ENCODE data around the gene SPINK2. TPM values are rescaled to one million over a fixed set of nuclear protein-coding genes. Genes with fewer than 3 reads are reported as not detected.

SPINK2 gene
- total and polyA plus RNA-seq, 10 of the 15 experiments (the other 5 are each of a cell fraction or from before 2014, with no cell fraction given) = 0.13 to 1.0 (median 0.61) TPM; not detected in 1

DNA sequence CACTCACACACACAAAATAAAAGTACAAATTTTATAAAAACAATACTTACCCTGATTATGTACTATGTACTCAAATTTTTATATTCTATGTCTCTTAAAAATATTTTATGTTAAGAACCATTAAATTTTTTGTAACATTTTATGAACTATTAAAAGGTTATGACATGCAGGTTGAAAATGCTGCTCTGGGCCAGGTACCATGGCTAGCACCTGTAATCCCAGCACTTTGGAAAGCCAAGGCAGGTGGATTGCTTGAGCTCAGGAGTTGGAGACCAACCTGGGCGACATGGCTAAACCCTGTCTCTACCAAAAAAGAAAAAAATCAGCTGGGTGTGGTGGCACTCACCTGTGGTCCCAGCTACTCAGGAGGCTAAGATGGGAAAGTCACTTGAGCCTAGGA, 29.4 kb upstream of the SPINK2 start (continued):
- TF ChIP-seq SP1 (IDR thresholded peaks at IDR 0.05; ENCODE audit: low read depth, low read length) (no peak), CBFB (IDR thresholded peaks at IDR 0.05; ENCODE audit: low read depth) (no peak), RCOR1 (conservative IDR thresholded peaks at IDR 0.05; ENCODE audit: low read depth, low read length) (no peak), NFIC (IDR thresholded peaks at IDR 0.05; ENCODE audit: low read depth, low read length) (no peak)

DNA sequence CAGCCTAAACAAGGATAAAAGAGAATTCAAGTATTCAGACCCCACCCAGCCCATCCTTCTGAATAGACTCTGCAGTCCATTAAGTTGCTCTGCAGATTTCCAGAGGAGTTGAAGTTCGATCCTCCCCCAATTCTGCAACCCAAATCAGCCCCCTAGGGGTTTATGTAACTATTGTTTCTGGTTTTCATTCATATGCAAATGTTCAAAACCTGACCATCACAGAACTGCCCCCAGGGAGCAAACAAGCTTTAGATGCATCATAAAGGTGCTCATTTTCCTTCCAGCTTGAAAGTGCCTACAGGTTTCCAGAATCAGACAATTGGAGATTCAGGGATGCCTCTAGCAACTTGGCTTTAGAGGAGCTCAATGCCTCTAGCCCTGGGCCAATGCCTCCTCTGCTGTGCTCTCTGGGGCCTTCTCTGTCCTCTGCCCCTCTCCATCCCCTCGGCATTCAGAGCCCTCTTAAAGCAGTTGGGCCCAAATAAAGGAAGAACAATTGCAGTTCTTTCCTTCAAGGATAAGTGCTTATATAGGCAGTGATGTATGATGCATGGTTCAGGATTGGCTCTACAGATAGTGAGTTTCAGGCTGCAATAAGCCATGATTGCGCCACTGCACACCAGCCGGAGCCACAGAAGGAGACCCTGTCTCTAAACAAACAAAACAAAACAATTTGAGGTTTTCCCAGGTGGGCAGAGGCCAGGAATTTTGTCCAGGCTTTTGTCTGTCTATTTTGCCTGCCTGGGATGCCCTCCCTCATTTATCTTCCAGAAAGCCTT, 23.5 kb upstream of the SPINK2 start:
- no TSS peak for BruUV-seq (replicated peaks)
- Histone ChIP-seq H3K36me3 (ENCODE audit: control insufficient read depth in 2 of 2, insufficient read depth in 2 of 2, low read length in 1 of 2) (no peaks in the 10 kb centered on the region), H3K9ac (ENCODE audit: control insufficient read depth, insufficient read depth, low read length) (no peak overlapping the region), H3K9me3 (replicated peaks; ENCODE audit: control insufficient read depth, insufficient read depth, low read length) (no peaks in the 10 kb centered on the region), H3K4me1 (ENCODE audit: control insufficient read depth, insufficient read depth, low read length) (no peaks in the 10 kb centered on the region), H3K79me2 (ENCODE audit: control insufficient read depth, insufficient read depth, low read length) (no peaks in the 10 kb centered on the region), H3K27me3 (replicated peaks in 1 of 2; ENCODE audit: control insufficient read depth in 2 of 2, insufficient read depth in 2 of 2, low read length in 1 of 2) (no peaks in the 10 kb centered on the region), H2AFZ (ENCODE audit: control insufficient read depth, low read depth, low read length) (no peak overlapping the region), H3K4me3 (no peak overlapping the region), H3K4me2 (ENCODE audit: control insufficient read depth, insufficient read depth) (no peak overlapping the region), H4K20me1 (ENCODE audit: control insufficient read depth, insufficient read depth) (no peaks in the 10 kb centered on the region), H3K27ac (ENCODE audit: control insufficient read depth, insufficient read depth) (no peak overlapping the region)
- ChIA-PET SMC1A (ENCODE audit: uncharacterized antibody, unreplicated experiment) (no interaction called here), CTCF (no interaction called here), RAD21 (ENCODE audit: unreplicated experiment) (no interaction called here), POLR2A (interaction anchor here (0.5 kb wide), 1 partner anchor 62 kb away, joined by 5 read pairs; the partner anchor contains the start of gene REST)
- ATAC-seq (peak; percentile 72), DNase-seq (ENCODE audit: low read depth, low spot score) (no peak), FAIRE-seq (no peak)
- WGBS (ENCODE audit: insufficient coverage, insufficient replicate concordance, low lambda C conversion rate, missing lambda C conversion rate) = 65% methylated on average over 4 of the region's 4 CpGs
- in situ Hi-C loops (cut with MboI) (no loop called here), intact Hi-C loops (cut with micrococcal nuclease; ENCODE audit: unreplicated experiment) (no loop called here)
- TF ChIP-seq NFYA (IDR thresholded peaks at IDR 0.05; ENCODE audit: borderline replicate concordance, low read depth, low read length) = no peak
- peak; percentile 69; the same call in 1 of the 3 replicates for TF ChIP-seq POU2F2 (IDR thresholded peaks at IDR 0.05; ENCODE audit: borderline replicate concordance, low read depth, low read length)
- peak; percentile 34 for TF ChIP-seq MEF2B (IDR thresholded peaks at IDR 0.05; ENCODE audit: partially characterized antibody, poor library complexity, severe bottlenecking)

Data from GM12878 (cell line).